Subcutaneous adipose tissue (tissue), 4 donors: Measurements from ENCODE around the gene LPA. TPM values are rescaled to one million over a fixed set of nuclear protein-coding genes. Genes with fewer than 3 reads are reported as not detected.

ENCODE experiments used
- total RNA-seq, 4 donors: library from RNA; depleted of rRNA; stranded (reverse); fragments of >200 nt; gene quantifications; one replicate each; pipeline ENCODE4 v1.1.0, GENCODE V29; 2016
- TF ChIP-seq, protein P1 (sequence below): fragments of 450-650 bp; IDR thresholded peaks from one replicate; pipeline ENCODE4 v1.5.1; 2016; ENCODE audit warnings: low read depth, mild to moderate bottlenecking, control low read depth, antibody characterized with exemption, moderate library complexity

The LPA gene
- total RNA-seq, 4 donors from 2014 or later: not detected

DNA sequence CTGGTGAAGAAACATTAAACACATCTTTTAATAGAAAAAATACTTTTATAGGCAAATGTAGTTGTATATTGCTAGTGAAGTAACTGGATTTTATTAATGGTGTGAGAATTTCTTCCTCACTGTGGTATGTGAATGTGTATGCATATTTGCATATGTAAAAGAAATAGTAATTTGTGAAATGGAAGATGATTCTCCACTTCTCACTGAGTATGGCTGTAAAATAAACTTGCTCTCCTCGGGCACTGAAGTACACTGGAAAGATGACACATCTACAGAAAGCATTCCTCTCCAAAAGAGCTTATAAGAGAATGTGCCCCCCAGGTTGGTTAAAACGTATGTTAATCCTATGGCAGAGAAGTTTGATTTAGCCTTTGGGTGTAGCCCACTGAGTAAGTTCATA is 155.5 kb downstream of the LPA start:
- TF ChIP-seq, protein P1, sequence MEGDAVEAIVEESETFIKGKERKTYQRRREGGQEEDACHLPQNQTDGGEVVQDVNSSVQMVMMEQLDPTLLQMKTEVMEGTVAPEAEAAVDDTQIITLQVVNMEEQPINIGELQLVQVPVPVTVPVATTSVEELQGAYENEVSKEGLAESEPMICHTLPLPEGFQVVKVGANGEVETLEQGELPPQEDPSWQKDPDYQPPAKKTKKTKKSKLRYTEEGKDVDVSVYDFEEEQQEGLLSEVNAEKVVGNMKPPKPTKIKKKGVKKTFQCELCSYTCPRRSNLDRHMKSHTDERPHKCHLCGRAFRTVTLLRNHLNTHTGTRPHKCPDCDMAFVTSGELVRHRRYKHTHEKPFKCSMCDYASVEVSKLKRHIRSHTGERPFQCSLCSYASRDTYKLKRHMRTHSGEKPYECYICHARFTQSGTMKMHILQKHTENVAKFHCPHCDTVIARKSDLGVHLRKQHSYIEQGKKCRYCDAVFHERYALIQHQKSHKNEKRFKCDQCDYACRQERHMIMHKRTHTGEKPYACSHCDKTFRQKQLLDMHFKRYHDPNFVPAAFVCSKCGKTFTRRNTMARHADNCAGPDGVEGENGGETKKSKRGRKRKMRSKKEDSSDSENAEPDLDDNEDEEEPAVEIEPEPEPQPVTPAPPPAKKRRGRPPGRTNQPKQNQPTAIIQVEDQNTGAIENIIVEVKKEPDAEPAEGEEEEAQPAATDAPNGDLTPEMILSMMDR: no peak

DNA sequence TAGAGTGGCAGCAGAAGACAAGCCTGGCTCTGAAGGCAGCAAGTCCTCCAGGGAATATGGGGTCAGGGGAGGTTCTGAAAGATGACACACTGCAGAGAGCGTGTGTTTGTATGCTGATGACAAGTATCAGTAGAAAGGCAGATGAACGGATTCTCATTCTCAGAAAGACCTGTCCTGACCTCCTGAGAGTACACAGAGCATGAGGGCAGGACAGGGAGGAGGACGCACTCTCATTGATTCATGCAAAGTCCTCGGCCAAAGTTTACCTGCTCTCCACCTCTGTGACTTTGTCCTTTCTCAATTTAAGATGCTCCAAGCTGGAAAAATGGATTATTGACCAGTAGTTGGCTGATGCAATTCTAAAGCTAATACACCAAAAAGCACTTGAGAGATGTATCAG is 156.7 kb downstream of the LPA start:
- TF ChIP-seq, protein P1: no peak

DNA sequence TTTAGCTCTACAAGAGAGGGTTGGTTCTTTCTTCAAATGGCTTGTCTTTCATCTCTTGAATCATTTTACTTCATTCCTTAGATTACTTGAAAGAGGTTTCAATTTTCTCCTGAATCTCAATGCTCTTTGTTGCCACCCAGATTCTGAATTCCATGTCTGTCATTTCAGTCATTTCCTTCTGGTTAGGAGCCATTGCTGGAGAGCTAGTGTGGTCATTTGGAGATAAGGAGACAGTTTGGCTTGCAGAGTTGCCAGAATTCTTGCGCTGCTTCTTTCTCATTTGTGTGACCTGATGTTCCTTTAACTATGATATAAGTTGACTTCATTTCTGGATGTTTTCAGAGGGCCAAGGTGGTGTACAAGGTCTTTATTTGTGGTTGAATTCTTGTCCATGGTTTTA is 158.1 kb downstream of the LPA start:
- TF ChIP-seq, protein P1: no peak

DNA sequence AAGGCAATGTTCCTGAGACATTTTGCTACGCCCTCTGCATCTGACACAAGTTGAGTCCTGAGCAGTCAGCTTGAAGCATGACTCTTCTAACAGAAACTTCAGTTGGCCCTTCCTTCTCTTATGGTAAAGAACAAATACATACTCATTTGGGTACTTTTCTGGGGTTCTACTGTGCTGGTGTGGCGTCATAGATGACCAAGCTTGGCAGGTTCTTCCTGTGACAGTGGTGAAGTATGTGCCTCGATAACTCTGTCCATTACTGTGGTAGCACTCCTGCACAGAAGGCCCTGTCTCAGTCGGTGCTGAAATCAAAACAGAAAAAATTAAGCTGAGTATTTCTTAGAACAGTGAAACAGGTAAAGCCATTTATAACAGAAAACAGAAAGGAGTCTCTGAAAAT is 163.4 kb downstream of the LPA start:
- TF ChIP-seq, protein P1: no peak

DNA sequence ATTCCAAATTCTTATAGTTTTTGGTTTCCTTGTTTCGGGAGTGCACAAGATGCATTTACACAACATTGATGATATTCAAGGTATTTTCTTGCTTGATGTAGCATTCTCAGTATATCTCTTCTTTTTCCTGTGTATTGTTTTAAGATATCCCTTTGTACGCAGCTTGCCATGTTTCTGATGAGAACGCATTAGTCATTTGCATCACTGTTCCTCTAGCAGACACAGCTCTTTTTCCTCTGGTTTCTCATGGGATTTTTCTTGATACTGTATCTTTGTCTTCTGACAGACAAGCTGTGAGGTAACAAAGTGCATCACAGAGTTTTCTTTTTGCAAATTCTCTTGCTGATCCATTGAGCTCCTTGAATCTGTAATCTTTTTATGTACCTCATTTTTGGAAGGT is 169.5 kb downstream of the LPA start:
- TF ChIP-seq, protein P1: no peak

DNA sequence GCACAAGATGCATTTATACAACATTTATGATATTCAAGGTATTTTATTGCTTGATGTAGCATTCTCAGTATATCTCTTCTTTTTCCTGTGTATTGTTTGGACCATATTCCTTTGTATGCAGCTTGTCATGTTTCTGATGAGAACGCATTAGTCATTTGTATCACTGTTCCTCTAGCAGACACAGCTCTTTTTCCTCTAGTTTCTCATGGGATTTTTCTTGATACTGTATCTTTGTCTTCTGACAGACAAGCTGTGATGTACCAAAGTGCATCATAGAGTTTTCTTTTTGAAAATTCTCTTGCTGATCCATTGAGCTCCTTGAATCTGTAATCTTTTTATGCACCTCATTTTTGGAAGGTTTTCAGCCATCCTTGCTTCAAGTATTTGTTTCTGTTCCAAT is 175.0 kb downstream of the LPA start:
- TF ChIP-seq, protein P1: no peak

DNA sequence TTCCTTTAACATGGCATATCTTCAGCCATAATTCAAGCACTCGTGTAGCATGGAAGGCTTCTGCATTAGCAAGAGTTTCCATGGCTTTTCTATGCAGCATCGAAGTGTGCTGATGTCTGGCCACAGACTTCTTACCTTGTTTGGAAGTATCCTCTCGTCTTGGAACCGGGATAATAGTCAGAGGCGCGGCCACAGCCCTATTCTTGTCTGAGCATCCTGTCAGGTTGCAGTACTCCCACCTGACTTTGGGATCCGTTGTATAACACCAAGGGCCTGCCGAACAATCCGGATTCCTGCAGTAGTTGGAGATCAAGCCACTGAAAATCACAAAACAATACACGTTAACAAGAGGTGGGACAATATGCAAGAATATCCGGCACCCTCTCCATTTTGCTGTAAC is 177.0 kb downstream of the LPA start:
- TF ChIP-seq, protein P1: no peak

Other genes starting within 250 kb of the LPA start
- not detected for gene PLG, start 38.0 kb upstream of the LPA start, total RNA-seq